Omental fat pad (tissue), 4 donors: ENCODE results near the gene CLCN2. TPM values are rescaled to one million over a fixed set of nuclear protein-coding genes. Genes with fewer than 3 reads are reported as not detected.

ENCODE experiments used
- ATAC-seq: fragments of 150-250 bp; one replicate; pipeline ENCODE4 v1.9.1; 2016; ENCODE audit warnings: mild to moderate bottlenecking, moderate library complexity; ENCODE audit not compliant: low FRiP score
- DNase-seq: peaks from one replicate; pipeline ENCODE4 v3.0.0-alpha.2; 2019; ENCODE audit warnings: low spot score
- total RNA-seq, 4 donors: library from RNA; depleted of rRNA; stranded (reverse); fragments of >200 nt; gene quantifications; one replicate each; pipeline ENCODE4 v1.1.0, GENCODE V29; 2016
- TF ChIP-seq, protein P1 (sequence below), 3 donors: fragments of 450-650 bp; IDR thresholded peaks; one replicate each; pipeline ENCODE4 v1.5.1; 2016 to 2017; ENCODE audit warnings: antibody characterized with exemption in 3 of 3, mild to moderate bottlenecking in 3 of 3, moderate library complexity in 2 of 3

CLCN2 gene
- total RNA-seq, 4 donors from 2014 or later = 2.1 to 8.4 (median 3.8) TPM

DNA sequence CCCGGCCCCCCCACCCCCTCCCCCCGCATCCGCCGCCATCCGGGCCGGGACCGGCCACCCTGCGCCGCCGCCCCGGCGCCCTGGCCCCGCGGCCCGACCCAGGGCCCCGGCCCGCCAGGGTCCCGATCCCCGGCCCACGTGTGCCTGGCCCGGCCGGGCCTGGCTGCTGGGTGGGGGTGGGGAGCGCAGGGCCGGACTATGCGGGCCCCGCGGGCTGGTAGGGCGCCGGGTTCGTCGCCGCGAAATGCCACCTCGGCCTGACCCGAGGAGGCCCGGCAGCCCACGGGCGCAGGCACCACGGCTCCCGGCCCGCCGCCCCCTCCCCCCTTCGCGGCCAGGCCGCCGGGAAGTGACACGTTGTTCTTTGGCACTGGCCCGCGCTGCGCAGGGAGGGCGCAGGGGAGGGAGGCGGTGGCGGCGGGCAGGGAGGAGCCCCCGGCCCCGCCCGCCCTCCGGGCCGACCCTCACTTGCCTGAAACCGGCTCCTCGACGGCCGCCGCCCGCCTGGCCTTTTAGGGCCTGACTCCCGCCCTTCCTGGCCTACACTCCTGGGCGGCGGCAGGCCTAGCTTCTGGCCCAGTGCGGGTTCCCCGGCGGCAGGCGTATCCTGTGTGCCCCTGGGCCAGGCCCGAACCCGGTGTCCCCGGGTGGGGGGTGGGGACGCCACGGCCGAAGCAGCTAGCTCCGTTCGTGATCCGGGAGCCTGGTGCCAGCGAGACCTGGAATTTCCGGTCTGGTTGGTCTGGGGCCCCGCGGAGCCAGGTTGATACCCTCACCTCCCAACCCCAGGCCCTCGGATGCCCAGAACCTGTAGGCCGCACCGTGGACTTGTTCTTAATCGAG lies 46.5 kb downstream of the CLCN2 start:
- TF ChIP-seq, protein P1, sequence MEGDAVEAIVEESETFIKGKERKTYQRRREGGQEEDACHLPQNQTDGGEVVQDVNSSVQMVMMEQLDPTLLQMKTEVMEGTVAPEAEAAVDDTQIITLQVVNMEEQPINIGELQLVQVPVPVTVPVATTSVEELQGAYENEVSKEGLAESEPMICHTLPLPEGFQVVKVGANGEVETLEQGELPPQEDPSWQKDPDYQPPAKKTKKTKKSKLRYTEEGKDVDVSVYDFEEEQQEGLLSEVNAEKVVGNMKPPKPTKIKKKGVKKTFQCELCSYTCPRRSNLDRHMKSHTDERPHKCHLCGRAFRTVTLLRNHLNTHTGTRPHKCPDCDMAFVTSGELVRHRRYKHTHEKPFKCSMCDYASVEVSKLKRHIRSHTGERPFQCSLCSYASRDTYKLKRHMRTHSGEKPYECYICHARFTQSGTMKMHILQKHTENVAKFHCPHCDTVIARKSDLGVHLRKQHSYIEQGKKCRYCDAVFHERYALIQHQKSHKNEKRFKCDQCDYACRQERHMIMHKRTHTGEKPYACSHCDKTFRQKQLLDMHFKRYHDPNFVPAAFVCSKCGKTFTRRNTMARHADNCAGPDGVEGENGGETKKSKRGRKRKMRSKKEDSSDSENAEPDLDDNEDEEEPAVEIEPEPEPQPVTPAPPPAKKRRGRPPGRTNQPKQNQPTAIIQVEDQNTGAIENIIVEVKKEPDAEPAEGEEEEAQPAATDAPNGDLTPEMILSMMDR (IDR thresholded peaks at IDR 0.05) = no peak
- peak; percentile 81 for ATAC-seq
- peak; percentile 65 for DNase-seq

DNA sequence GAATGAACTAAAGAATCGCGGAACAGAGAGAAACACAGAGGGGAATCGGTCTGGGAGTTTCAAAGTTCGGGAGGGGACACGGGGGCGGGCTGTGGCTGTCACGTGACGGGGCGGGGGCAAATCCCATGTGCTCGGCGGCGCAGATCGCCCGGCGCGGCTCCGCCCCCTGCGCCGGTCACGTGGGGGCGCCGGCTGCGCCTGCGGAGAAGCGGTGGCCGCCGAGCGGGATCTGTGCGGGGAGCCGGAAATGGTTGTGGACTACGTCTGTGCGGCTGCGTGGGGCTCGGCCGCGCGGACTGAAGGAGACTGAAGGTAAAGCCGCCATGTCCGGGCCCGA lies 47.1 kb downstream of the CLCN2 start, which contains the start of gene EIF4G1:
Gene EIF4G1 (plus strand): TSS at position 244 of the 337 bp plus-strand sequence. CDS start 1,191 bp downstream, outside the sequence.
- DNase-seq = peak; percentile 90
- TF ChIP-seq, protein P1 (IDR thresholded peaks at IDR 0.05) = no peak
- ATAC-seq = peak; percentile 84

DNA sequence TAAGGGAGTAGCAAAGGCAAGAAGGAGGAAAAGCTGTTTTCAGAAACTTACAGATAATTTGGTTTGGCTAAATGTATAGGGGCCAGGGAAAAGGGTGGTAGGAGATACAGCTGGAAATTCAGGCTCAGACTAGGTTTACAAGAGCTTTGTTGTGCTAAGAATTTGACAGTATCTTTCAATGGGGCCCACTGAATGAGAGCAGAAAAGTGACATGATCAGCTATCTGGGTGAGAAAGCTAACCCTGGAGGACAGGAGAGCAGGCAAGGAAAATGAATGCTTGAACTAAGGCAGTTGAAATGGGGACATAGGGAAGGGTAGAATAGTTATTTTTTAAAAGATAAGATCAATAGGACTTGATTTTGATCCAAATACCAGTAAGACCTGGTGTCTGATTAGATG lies 49.8 kb downstream of the CLCN2 start:
- no peak for ATAC-seq
- no peak for DNase-seq
- TF ChIP-seq, protein P1 (IDR thresholded peaks at IDR 0.05) = no peak

DNA sequence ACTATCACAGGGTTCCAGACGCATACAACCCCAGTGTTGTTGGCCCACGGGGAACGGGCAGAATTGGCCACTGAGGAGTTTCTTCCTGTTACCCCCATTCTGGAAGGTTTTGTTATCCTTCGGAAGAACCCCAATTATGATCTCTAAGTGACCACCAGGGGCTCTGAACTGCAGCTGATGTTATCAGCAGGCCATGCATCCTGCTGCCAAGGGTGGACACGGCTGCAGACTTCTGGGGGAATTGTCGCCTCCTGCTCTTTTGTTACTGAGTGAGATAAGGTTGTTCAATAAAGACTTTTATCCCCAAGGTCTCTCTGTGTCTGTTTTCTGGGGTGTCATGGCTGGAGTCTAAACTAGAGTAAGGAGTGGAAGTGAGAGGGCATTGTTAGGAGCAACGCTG lies 52.7 kb downstream of the CLCN2 start:
- TF ChIP-seq, protein P1 (IDR thresholded peaks at IDR 0.05) = no peak
- no peak for DNase-seq
- ATAC-seq = no peak

DNA sequence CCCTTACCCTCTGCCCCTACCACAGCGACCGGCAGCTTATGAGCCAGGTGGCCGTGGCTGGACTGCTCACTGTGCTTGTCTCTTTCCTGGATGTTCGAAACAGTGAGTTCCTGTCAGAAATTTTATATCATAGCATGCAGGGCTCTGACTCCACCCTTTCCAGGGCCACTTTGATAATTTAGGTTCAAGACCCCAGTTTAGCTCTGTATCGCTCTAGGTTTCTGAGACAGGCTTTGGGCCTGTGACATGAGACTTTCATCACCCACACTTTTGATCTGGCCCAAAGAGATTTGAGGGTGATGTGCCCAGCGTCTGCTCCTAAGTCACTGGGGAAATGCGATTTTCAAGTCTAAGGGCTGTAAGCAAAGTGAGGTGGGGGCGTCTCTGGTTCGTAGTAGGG lies 53.5 kb downstream of the CLCN2 start:
- TF ChIP-seq, protein P1 (IDR thresholded peaks at IDR 0.05) = no peak
- ATAC-seq (no peak), DNase-seq (no peak)

DNA sequence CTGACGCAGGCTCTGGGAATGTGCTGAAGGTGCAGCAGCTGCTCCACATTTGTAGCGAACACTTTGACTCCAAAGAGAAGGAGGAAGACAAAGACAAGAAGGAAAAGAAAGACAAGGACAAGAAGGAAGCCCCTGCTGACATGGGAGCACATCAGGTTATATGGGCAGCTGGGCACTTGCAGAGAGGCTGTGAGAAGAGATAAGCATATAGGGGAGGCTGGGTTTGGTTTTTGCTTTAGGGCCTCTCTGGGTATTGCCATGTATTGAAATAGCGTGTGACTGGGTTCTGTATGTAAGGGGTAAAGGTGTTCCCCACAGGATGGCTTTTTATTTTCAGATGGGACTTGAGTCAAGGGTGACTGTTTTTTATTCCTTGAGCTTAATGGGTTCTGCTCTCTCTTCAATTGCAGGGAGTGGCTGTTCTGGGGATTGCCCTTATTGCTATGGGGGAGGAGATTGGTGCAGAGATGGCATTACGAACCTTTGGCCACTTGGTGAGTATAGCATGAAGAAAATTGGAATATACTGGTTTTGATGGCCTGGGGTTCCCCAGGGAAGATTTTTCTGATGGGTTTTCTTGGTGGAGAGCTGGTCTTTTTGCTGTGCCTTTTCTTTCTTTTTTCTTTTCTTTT lies 54.9 kb downstream of the CLCN2 start:
- TF ChIP-seq, protein P1 (IDR thresholded peaks at IDR 0.05) = no peak
- ATAC-seq (no peak), DNase-seq (no peak)
